BJ (cell line): ENCODE measurements around the gene STYXL1. TPM values are rescaled to one million over a fixed set of nuclear protein-coding genes. Genes with fewer than 3 reads are reported as not detected.

ENCODE experiments used
- CTCF ChIA-PET: fragments of 350-600 bp; formaldehyde crosslinking; extraction: SDS; loops from one replicate; lab custom pipeline; 2021; ENCODE audit warnings: antibody characterized with exemption, inconsistent platforms; lab: Yijun Ruan, JAX
- POLR2A ChIA-PET: fragments of 300-600 bp; sonication (Branson Sonifier 250); formaldehyde crosslinking; extraction: SDS; loops from one replicate; lab custom pipeline; 2021; ENCODE audit warnings: antibody characterized with exemption; lab: Charles Lee
- DNase-seq: peaks from one replicate; pipeline ENCODE4 v3.0.0-alpha.2; 2011; ENCODE audit warnings: low read depth
- H3K27me3 ChIP-seq: 2 replicates; pipeline ENCODE4 v1.6.0; 2011; ENCODE audit warnings: low read length; ENCODE audit not compliant: control insufficient read depth, insufficient read depth
- H3K36me3 ChIP-seq: 2 replicates; pipeline ENCODE4 v1.5.1; 2011; ENCODE audit warnings: low read length; ENCODE audit not compliant: control insufficient read depth, insufficient read depth
- H3K4me3 ChIP-seq: 2 replicates; pipeline ENCODE4 v1.5.1; 2011; ENCODE audit warnings: low read depth, mild to moderate bottlenecking, control low read depth, low read length
- CTCF ChIP-seq: IDR thresholded peaks from 2 replicates; pipeline ENCODE4 v1.5.1; 2011; ENCODE audit warnings: low read depth, mild to moderate bottlenecking, control low read depth, inconsistent platforms, low read length, moderate library complexity; ENCODE audit not compliant: insufficient read depth
- polyA plus RNA-seq: library from polyadenylated mRNA; depleted of rRNA; stranded (reverse); fragments of >200 nt; gene quantifications from 2 replicates; pipeline ENCODE4 v1.2.3, GENCODE V29; 2011

Gene STYXL1
- polyA plus RNA-seq, 1 experiment, result 64.7 TPM

GRCh38 chr7:76072243-76073148 lies 24.7 kb upstream of the STYXL1 start:
- ChIA-PET CTCF (no interaction called here), POLR2A (no interaction called here)
- TF ChIP-seq CTCF, result no peak
- no peaks in the 10 kb centered on the region for H3K36me3 ChIP-seq
- DNase-seq, result no peak
- H3K27me3 ChIP-seq, result no peaks in the 10 kb centered on the region
- no peak overlapping the region for H3K4me3 ChIP-seq

GRCh38 chr7:76071316-76072242 lies 23.8 kb upstream of the STYXL1 start:
- Histone ChIP-seq H3K36me3 (no peaks in the 10 kb centered on the region; the same call in 1 of the 2 replicates), H3K4me3 (no peak overlapping the region), H3K27me3 (no peaks in the 10 kb centered on the region)
- CTCF ChIA-PET, result no interaction called here
- no peak for TF ChIP-seq CTCF
- POLR2A ChIA-PET, result no interaction called here
- no peak for DNase-seq

- peaks cover 20% of the 10 kb centered on the region for H3K36me3 ChIP-seq
- peak; percentile 46 for TF ChIP-seq CTCF
- POLR2A ChIA-PET, result interaction anchor here (0.7 kb wide), 1 partner anchor 729 kb away, joined by 12 read pairs; no protein-coding TSS in a partner anchor
- no peaks in the 10 kb centered on the region for H3K27me3 ChIP-seq
- H3K4me3 ChIP-seq, result no peak overlapping the region
- CTCF ChIA-PET, result interaction anchor here (0.7 to 1.6 kb wide), 3 partner anchors 109 to 245 kb away, joined by 3 to 5 read pairs (median 3); no protein-coding TSS in a partner anchor
- no peak for DNase-seq
Measured at GRCh38 chr7:76069238-76069638, 21.4 kb upstream of the STYXL1 start.

GRCh38 chr7:76066716-76067503 lies 19.1 kb upstream of the STYXL1 start:
- CTCF ChIA-PET, result no interaction called here
- Histone ChIP-seq H3K36me3 (peaks cover 35% of the 10 kb centered on the region), H3K27me3 (no peaks in the 10 kb centered on the region), H3K4me3 (no peak overlapping the region)
- DNase-seq, result no peak
- TF ChIP-seq CTCF, result no peak
- POLR2A ChIA-PET, result no interaction called here
